Measurements from ENCODE around the gene DRG2. TPM values are rescaled to one million over a fixed set of nuclear protein-coding genes. Genes with fewer than 3 reads are reported as not detected.

DRG2 gene
- total RNA-seq, 1 experiment from 2014 or later: 52.0 TPM

GRCh38 chr17:18056214-18056613 is 31.5 kb upstream of the DRG2 start:
- H3K4me2 ChIP-seq (ENCODE audit: insufficient read depth, insufficient read length, low read length): no peak overlapping the region
- H4K5ac ChIP-seq (ENCODE audit: insufficient read length, low read depth, low read length): no peak overlapping the region
- H3K4me1 Mint-ChIP-seq: no peaks in the 10 kb centered on the region
- no peaks in the 10 kb centered on the region for H3K9me3 Mint-ChIP-seq
- H3K27ac Mint-ChIP-seq: no peak overlapping the region
- H2BK5ac ChIP-seq (ENCODE audit: insufficient read length, low read length): no peak overlapping the region
- H3K9ac ChIP-seq (ENCODE audit: extremely low read depth, insufficient read length, low read length): no peak overlapping the region
- H3K36me3 Mint-ChIP-seq (ENCODE audit: insufficient read depth in 1 of 3, low read depth in 3 of 3): peaks cover 25 to 58% (median 46%) of the 10 kb centered on the region in 3 experiments; a peak in 6 of 7 replicates
- no peaks in the 10 kb centered on the region for H3K79me1 ChIP-seq (ENCODE audit: insufficient read depth, low read depth, low read length, poor library complexity, severe bottlenecking)
- no peak overlapping the region for H2AFZ ChIP-seq (ENCODE audit: low read length)
- H2BK20ac ChIP-seq (ENCODE audit: low read depth, low read length, poor library complexity, severe bottlenecking): no peak overlapping the region
- H3K79me2 ChIP-seq (ENCODE audit: insufficient read depth, low read length): no peaks in the 10 kb centered on the region
- 0 out of 3 replicates have a peak, but pooled peaks have one; percentile 16 for TF ChIP-seq CTCF (conservative IDR thresholded peaks at IDR 0.05)
- H3K18ac ChIP-seq (ENCODE audit: insufficient read length, low read depth, low read length): no peak overlapping the region
- H4K20me1 ChIP-seq (ENCODE audit: control insufficient read depth, insufficient read depth, insufficient read length): no peaks in the 10 kb centered on the region
- no peak for DNase-seq
- no peak overlapping the region for H3K23ac ChIP-seq (ENCODE audit: insufficient read length, low read depth, low read length)
- H3K27me3 Mint-ChIP-seq (ENCODE audit: low read depth): no peaks in the 10 kb centered on the region
- H3K4me3 Mint-ChIP-seq: no peak overlapping the region
- no peaks in the 10 kb centered on the region for H3K27me3 ChIP-seq (ENCODE audit: insufficient read depth, low read length)
- no peaks in the 10 kb centered on the region for H3K9me3 ChIP-seq (ENCODE audit: control insufficient read depth, low read depth, low read length)
- no peak overlapping the region for H2BK15ac ChIP-seq (ENCODE audit: low read depth, low read length)
- no peak overlapping the region for H3K27ac ChIP-seq (ENCODE audit: insufficient read length, low read depth, low read length)
- no peak overlapping the region for H4K91ac ChIP-seq (ENCODE audit: insufficient read length, low read depth, low read length)
- no CpG with 5 or more reads among the region's 3 CpGs for WGBS (ENCODE audit: extremely low coverage, insufficient read length, low lambda C conversion rate)
- no peak overlapping the region for H2BK120ac ChIP-seq (ENCODE audit: low read depth, low read length, poor library complexity, severe bottlenecking)
- no peak overlapping the region for H3K14ac ChIP-seq (ENCODE audit: insufficient read depth, low read length)
- H2AK5ac ChIP-seq (ENCODE audit: insufficient read length, low read length): no peak overlapping the region
- H3T11ph ChIP-seq (ENCODE audit: low read length): no peak overlapping the region
- H3K23me2 ChIP-seq (ENCODE audit: insufficient read length, low read depth, low read length, poor library complexity, severe bottlenecking): no peaks in the 10 kb centered on the region
- no peak overlapping the region for H3K56ac ChIP-seq (ENCODE audit: insufficient read length, low read depth, low read length)
- no peak overlapping the region for H3K4ac ChIP-seq (ENCODE audit: low read depth, low read length)
- no peak overlapping the region for H2BK12ac ChIP-seq (ENCODE audit: insufficient read length, low read depth, low read length)
- H4K8ac ChIP-seq (replicated peaks; ENCODE audit: insufficient read length, low read depth, low read length): no peak overlapping the region
- H3K4me1 ChIP-seq (ENCODE audit: insufficient read depth, low read length): no peaks in the 10 kb centered on the region

Data from H9 (cell line).